ENCODE measurements around the gene DOCK11.

DNA sequence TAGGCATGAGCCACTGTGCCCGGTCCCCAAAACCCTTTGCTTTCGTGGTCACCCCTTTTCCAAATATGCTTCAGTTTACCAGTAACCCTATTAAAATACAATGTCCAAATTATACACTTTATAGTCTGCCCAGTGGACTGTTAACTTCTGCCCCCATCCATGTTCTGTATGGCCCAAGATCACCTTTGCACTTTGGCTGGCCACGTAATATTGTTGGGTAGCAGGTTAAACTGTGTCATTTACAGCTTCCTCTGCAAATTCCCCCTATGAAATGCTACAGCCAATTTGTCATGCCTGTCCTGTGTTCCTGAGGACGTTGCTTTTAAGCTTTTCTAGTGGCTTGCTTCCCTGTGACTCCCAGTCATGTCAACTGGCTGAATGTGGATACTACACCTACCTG is 130.7 kb downstream of the DOCK11 start:
- TF ChIP-seq POLR2AphosphoS5 (IDR thresholded peaks at IDR 0.05; ENCODE audit: low read depth, low read length) (no peak), POLR2A (IDR thresholded peaks at IDR 0.05; ENCODE audit: low read depth, low read length) (no peak), TAF1 (IDR thresholded peaks at IDR 0.05; ENCODE audit: borderline replicate concordance, low read depth, low read length) (no peak)
